Esophagus muscularis mucosa (tissue), 4 donors: ENCODE measurements around the gene WWC1. TPM values are rescaled to one million over a fixed set of nuclear protein-coding genes. Genes with fewer than 3 reads are reported as not detected.
"Not testable (repeated sequence)": the region's sequence is repeated elsewhere in the genome, so short reads cannot be mapped to it uniquely, and the experiment has no call there.

ENCODE experiments used
- DNase-seq: peaks from one replicate; pipeline ENCODE4 v3.0.0-alpha.2; 2017; ENCODE audit errors: extremely low spot score
- H3K27ac ChIP-seq, 4 donors: fragments of 200-600 bp; sonication (generic); replicated peaks in 1 of 4; 1 replicate in 3 of 4; 2 replicates in 1 of 4; pipeline ENCODE4 v1.5.1; 2016 to 2019; ENCODE audit warnings: mild to moderate bottlenecking in 1 of 4
- H3K27me3 ChIP-seq, 4 donors: fragments of 200-600 bp; sonication (generic); one replicate each; pipeline versions ENCODE4 v1.5.1 to v1.6.0; 2016 to 2019
- H3K36me3 ChIP-seq, 4 donors: fragments of 200-600 bp; sonication (generic); one replicate each; pipeline ENCODE4 v1.5.1; 2016 to 2019
- H3K4me1 ChIP-seq, 4 donors: fragments of 200-600 bp; sonication (generic); one replicate each; pipeline ENCODE4 v1.5.1; 2016 to 2019
- H3K4me3 ChIP-seq, 4 donors: fragments of 200-600 bp; sonication (generic); 1 replicate in 2 of 4; 2 replicates in 2 of 4; pipeline ENCODE4 v1.5.1; 2016 to 2019; ENCODE audit warnings: mild to moderate bottlenecking in 4 of 4, moderate library complexity in 1 of 4
- H3K9me3 ChIP-seq, 4 donors: fragments of 200-600 bp; sonication (generic); 1 replicate in 3 of 4; 2 replicates in 1 of 4; pipeline ENCODE4 v1.5.1; 2016 to 2019
- EP300 ChIP-seq: sonication (generic); formaldehyde crosslinking; IDR thresholded peaks from one replicate; pipeline ENCODE4 v1.6.1; 2017; ENCODE audit warnings: antibody characterized with exemption
- POLR2A ChIP-seq: fragments of 450-650 bp; IDR thresholded peaks from one replicate; pipeline ENCODE4 v1.6.1; 2017; ENCODE audit warnings: antibody characterized with exemption, moderate library complexity, mild to moderate bottlenecking, low read depth
- POLR2AphosphoS5 ChIP-seq, 2 donors: sonication (generic); formaldehyde crosslinking; IDR thresholded peaks; one replicate each; pipeline ENCODE4 v1.6.1; 2017; ENCODE audit warnings: antibody characterized with exemption in 2 of 2
- WGBS: methylation state at CpG from one replicate; pipeline ENCODE4 v1.1.5; 2018; 5-methylcytosine and 5-hydroxymethylcytosine counted together
- intact Hi-C: fragments of 100-400 bp; cut with DNase I; formaldehyde crosslinking; loops from one replicate; pipeline ENCODE4 v1.15.1; 2023
- total RNA-seq, 4 donors: library from RNA; depleted of rRNA; stranded (reverse); fragments of >200 nt; gene quantifications; one replicate each; pipeline versions ENCODE4 v1.1.0 to v1.2.1, GENCODE V29; 2016
- TF ChIP-seq, protein P1 (sequence below), 3 experiments: fragments of 200-600 bp in 2 of 3; fragments of 450-650 bp in 1 of 3; sonication (generic) in 2 of 3; IDR thresholded peaks; one replicate each; pipeline ENCODE4 v1.5.1; 2017 to 2019; ENCODE audit warnings: antibody characterized with exemption in 3 of 3, mild to moderate bottlenecking in 2 of 3, moderate library complexity in 1 of 3

WWC1 gene
- total RNA-seq, 4 donors from 2014 or later: 2.1 to 6.2 (median 3.2) TPM

DNA sequence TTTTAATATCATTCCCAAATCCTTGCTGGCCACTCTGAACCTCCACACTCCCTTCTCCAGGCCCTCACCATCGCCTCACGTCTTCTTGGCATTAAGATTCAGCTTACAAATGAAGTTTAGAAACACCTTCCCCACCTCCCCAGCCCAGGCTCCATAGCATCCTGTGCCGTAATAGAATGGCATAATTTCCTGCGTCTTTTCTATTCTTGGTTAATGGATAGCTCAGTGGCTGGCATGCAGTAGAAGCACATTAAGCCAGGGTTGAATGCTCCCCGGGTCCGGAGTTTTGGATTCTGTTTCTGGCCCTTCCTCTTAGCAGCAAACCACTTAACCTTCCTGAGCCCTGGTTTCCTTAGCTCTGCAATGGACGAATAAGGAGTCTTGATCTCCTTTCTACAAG, 13.8 kb downstream of the WWC1 start:
- Histone ChIP-seq H3K4me1 (no peaks in the 10 kb centered on the region), H3K27ac (no peak overlapping the region), H3K4me3 (no peak overlapping the region), H3K27me3 (no peaks in the 10 kb centered on the region), H3K36me3 (no peaks in the 10 kb centered on the region), H3K9me3 (no peaks in the 10 kb centered on the region)
- intact Hi-C loops: no loop called here
- TF ChIP-seq EP300: no peak
- TF ChIP-seq, protein P1, sequence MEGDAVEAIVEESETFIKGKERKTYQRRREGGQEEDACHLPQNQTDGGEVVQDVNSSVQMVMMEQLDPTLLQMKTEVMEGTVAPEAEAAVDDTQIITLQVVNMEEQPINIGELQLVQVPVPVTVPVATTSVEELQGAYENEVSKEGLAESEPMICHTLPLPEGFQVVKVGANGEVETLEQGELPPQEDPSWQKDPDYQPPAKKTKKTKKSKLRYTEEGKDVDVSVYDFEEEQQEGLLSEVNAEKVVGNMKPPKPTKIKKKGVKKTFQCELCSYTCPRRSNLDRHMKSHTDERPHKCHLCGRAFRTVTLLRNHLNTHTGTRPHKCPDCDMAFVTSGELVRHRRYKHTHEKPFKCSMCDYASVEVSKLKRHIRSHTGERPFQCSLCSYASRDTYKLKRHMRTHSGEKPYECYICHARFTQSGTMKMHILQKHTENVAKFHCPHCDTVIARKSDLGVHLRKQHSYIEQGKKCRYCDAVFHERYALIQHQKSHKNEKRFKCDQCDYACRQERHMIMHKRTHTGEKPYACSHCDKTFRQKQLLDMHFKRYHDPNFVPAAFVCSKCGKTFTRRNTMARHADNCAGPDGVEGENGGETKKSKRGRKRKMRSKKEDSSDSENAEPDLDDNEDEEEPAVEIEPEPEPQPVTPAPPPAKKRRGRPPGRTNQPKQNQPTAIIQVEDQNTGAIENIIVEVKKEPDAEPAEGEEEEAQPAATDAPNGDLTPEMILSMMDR (IDR thresholded peaks at IDR 0.05): no peak
- no peak for DNase-seq
- WGBS: 85% methylated on average over 7 of the region's 7 CpGs

DNA sequence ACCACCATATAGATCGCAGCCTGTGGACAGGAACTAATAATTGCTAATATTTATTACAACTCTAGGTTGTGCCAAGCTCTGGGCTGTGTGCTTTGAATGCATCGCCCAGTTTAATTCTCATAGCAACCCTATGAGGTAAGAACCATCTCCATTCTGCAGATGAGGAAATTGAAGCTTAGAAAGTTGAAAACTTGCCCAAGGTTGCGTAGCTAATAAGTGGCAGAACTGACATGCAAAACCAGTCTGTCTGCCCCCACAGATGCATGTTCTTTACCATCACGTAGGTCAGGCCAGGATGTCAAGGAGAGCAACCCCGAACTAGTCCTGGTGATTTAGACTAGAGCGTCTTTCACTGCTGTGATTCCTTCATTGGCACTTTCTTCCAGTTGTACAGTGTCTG, 15.6 kb downstream of the WWC1 start:
- Histone ChIP-seq H3K4me1 (no peaks in the 10 kb centered on the region), H3K9me3 (no peaks in the 10 kb centered on the region), H3K4me3 (no peak overlapping the region), H3K27me3 (no peaks in the 10 kb centered on the region), H3K36me3 (no peaks in the 10 kb centered on the region), H3K27ac (no peak overlapping the region)
- no peak for DNase-seq
- TF ChIP-seq POLR2A: no peak
- TF ChIP-seq, protein P1 (IDR thresholded peaks at IDR 0.05): no peak
- TF ChIP-seq EP300: no peak
- no peak for TF ChIP-seq POLR2AphosphoS5 (IDR thresholded peaks at IDR 0.05)
- intact Hi-C loops: no loop called here
- WGBS: 91% methylated on average over 6 of the region's 6 CpGs

DNA sequence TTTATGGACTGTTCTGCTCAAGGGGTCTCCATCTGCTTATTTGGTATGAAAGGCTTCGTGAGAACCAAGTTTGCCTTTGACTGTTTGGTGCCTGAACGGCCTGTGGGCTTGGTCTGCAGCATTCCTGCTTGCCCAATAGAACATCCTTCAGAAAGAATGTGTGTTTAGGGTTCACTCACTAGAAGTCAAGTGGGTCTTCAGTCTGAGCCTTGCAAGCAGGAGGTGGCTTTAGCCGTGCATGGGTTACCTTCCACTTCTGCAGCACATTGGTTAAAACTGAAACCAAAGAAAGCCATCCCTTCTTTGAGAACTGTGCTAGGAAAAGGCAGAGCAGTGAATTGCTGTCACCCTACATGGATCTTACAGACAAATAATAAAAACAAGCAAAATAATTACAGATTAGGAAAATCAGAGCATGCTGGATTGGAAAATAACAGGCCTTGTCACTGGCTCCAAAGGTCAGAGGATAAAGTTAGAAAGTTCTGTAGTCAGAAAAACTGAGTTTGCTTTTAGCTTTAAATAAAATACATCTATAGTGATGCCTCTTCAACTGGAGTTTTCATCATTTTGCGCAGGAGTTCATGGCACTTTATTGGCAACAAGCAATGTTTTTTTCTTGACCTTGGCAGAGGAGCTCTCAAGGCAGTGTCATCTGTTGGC, 16.6 kb downstream of the WWC1 start:
- no peaks in the 10 kb centered on the region for H3K4me1 ChIP-seq
- H3K9me3 ChIP-seq: no peaks in the 10 kb centered on the region
- H3K36me3 ChIP-seq: no peaks in the 10 kb centered on the region
- TF ChIP-seq, protein P1 (IDR thresholded peaks at IDR 0.05): no peak
- TF ChIP-seq POLR2A (no peak), POLR2AphosphoS5 (IDR thresholded peaks at IDR 0.05) (no peak), EP300 (no peak)
- no peak overlapping the region for H3K27ac ChIP-seq
- 73% methylated on average over 4 of the region's 4 CpGs for WGBS
- no peaks in the 10 kb centered on the region for H3K27me3 ChIP-seq
- no peak overlapping the region for H3K4me3 ChIP-seq
- no peak for DNase-seq
- intact Hi-C loops: no loop called here

DNA sequence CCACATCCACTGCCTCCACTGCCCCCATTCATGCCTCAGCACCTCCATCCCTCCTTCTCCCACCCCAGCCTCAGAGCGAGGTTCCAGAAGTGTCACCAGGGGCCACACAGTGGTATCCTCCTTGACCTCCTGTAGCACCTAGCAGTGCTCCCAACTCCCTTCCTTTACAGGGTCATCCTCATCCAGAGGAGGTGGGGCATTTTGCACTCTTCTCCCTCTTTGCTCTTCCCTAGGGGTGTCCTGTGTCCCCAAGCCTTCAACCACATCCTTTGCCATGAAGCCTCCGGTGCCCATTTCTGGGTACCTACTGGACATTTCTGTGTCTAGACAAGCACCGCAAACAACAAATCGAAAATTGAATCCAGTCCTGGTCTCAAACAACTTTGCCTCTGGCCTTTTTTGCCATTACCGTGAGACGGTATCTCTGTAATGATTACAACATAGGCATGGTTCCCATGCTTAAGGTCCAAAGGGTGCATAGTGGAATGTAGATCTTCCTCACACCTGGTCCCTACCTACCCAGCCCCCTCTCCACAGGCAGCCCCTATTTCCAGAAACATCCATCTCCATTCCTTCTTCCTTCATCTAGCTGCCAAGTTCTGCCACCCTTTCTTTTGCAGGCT, 17.6 kb downstream of the WWC1 start:
- Histone ChIP-seq H3K36me3 (no peaks in the 10 kb centered on the region), H3K27ac (no peak overlapping the region), H3K27me3 (no peaks in the 10 kb centered on the region), H3K4me1 (no peaks in the 10 kb centered on the region), H3K9me3 (no peaks in the 10 kb centered on the region), H3K4me3 (no peak overlapping the region)
- WGBS: 89% methylated on average over 6 of the region's 6 CpGs
- intact Hi-C loops: no loop called here
- TF ChIP-seq POLR2AphosphoS5 (IDR thresholded peaks at IDR 0.05) (no peak), POLR2A (no peak)
- TF ChIP-seq, protein P1 (IDR thresholded peaks at IDR 0.05): no peak
- no peak for DNase-seq

DNA sequence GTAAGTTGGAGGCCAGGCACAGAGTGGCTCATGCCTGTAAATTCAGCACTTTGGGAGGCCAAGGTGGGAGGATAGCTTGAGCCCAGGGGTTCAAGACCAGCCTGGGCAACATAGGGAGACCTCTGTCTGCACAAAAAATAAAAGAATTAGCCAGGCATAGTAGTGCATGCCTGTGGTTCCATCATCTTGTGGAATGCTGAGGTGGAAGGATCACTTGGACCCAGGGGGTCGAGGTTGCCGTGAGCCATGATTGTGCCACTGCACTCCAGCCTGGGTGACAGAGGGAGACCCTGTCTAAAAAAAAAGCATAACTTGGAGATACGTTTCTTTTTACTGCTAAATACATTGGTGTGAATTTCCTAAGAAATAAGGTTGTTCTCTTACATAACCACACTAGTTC, 19.1 kb downstream of the WWC1 start:
- H3K27me3 ChIP-seq, H3K4me1 ChIP-seq, H3K36me3 ChIP-seq, H3K27ac ChIP-seq, H3K4me3 ChIP-seq, intact Hi-C loops, DNase-seq, H3K9me3 ChIP-seq: not testable (repeated sequence)
- 96% methylated on average over 3 of the region's 3 CpGs for WGBS
